ENCODE measurements around the gene APLP1.

DNA sequence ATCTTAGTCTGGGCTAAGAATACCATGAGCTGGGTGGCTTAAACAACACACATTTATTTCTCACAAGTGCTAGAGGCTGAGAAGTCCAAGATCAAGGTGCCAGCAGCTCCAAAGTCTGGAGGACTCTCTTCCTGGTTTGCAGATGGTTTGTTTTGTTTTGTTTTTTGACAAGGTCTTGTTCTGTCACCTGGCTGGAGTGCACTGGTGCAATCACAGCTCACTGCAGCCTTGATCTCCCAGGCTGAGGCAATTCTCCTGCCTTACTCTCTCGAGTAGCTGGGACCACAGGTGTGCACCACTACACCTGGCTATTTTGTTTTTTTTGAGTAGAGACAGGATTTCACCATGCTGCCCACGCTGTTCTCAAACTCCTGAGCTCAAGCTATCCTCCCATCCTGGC lies 15.5 kb downstream of the APLP1 start:
- TF ChIP-seq, protein P1, sequence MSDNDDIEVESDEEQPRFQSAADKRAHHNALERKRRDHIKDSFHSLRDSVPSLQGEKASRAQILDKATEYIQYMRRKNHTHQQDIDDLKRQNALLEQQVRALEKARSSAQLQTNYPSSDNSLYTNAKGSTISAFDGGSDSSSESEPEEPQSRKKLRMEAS (IDR thresholded peaks at IDR 0.05): no peak
- TF ChIP-seq, protein P2, sequence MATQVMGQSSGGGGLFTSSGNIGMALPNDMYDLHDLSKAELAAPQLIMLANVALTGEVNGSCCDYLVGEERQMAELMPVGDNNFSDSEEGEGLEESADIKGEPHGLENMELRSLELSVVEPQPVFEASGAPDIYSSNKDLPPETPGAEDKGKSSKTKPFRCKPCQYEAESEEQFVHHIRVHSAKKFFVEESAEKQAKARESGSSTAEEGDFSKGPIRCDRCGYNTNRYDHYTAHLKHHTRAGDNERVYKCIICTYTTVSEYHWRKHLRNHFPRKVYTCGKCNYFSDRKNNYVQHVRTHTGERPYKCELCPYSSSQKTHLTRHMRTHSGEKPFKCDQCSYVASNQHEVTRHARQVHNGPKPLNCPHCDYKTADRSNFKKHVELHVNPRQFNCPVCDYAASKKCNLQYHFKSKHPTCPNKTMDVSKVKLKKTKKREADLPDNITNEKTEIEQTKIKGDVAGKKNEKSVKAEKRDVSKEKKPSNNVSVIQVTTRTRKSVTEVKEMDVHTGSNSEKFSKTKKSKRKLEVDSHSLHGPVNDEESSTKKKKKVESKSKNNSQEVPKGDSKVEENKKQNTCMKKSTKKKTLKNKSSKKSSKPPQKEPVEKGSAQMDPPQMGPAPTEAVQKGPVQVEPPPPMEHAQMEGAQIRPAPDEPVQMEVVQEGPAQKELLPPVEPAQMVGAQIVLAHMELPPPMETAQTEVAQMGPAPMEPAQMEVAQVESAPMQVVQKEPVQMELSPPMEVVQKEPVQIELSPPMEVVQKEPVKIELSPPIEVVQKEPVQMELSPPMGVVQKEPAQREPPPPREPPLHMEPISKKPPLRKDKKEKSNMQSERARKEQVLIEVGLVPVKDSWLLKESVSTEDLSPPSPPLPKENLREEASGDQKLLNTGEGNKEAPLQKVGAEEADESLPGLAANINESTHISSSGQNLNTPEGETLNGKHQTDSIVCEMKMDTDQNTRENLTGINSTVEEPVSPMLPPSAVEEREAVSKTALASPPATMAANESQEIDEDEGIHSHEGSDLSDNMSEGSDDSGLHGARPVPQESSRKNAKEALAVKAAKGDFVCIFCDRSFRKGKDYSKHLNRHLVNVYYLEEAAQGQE (IDR thresholded peaks at IDR 0.05): no peak
- no peak for TF ChIP-seq TAF1 (conservative IDR thresholded peaks at IDR 0.05)
- TF ChIP-seq, protein P3, sequence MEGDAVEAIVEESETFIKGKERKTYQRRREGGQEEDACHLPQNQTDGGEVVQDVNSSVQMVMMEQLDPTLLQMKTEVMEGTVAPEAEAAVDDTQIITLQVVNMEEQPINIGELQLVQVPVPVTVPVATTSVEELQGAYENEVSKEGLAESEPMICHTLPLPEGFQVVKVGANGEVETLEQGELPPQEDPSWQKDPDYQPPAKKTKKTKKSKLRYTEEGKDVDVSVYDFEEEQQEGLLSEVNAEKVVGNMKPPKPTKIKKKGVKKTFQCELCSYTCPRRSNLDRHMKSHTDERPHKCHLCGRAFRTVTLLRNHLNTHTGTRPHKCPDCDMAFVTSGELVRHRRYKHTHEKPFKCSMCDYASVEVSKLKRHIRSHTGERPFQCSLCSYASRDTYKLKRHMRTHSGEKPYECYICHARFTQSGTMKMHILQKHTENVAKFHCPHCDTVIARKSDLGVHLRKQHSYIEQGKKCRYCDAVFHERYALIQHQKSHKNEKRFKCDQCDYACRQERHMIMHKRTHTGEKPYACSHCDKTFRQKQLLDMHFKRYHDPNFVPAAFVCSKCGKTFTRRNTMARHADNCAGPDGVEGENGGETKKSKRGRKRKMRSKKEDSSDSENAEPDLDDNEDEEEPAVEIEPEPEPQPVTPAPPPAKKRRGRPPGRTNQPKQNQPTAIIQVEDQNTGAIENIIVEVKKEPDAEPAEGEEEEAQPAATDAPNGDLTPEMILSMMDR (IDR thresholded peaks at IDR 0.05; ENCODE audit: low read depth, low read length, missing input control): no peak
- TF ChIP-seq RAD21 (IDR thresholded peaks at IDR 0.05): no peak
- no peak for TF ChIP-seq EGR1 (IDR thresholded peaks at IDR 0.05; ENCODE audit: low read depth in 2 of 2)
- TF ChIP-seq YY1 (IDR thresholded peaks at IDR 0.05): no peak
- TF ChIP-seq, protein P4, sequence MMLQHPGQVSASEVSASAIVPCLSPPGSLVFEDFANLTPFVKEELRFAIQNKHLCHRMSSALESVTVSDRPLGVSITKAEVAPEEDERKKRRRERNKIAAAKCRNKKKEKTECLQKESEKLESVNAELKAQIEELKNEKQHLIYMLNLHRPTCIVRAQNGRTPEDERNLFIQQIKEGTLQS (IDR thresholded peaks at IDR 0.05): no peak
- TF ChIP-seq GABPA (IDR thresholded peaks at IDR 0.05 in 1 of 2, conservative IDR thresholded peaks at IDR 0.05 in 1 of 2): no peak
- no peak for TF ChIP-seq SP1 (IDR thresholded peaks at IDR 0.05)
- TF ChIP-seq, protein P5, sequence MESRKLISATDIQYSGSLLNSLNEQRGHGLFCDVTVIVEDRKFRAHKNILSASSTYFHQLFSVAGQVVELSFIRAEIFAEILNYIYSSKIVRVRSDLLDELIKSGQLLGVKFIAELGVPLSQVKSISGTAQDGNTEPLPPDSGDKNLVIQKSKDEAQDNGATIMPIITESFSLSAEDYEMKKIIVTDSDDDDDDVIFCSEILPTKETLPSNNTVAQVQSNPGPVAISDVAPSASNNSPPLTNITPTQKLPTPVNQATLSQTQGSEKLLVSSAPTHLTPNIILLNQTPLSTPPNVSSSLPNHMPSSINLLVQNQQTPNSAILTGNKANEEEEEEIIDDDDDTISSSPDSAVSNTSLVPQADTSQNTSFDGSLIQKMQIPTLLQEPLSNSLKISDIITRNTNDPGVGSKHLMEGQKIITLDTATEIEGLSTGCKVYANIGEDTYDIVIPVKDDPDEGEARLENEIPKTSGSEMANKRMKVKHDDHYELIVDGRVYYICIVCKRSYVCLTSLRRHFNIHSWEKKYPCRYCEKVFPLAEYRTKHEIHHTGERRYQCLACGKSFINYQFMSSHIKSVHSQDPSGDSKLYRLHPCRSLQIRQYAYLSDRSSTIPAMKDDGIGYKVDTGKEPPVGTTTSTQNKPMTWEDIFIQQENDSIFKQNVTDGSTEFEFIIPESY (IDR thresholded peaks at IDR 0.05): no peak

Measured in liver (tissue), 3 donors.